GM21737 (cell line): ENCODE results near the gene SLC25A1.
A peak's percentile ranks its signal among the peaks of the same experiment; 100 is the strongest.

Experiments
- ATAC-seq: cut with Tn5 transposase; IDR thresholded peaks from one replicate; pipeline ENCODE4 v1.9.1; 2021; ENCODE audit warnings: mild to moderate bottlenecking, moderate library complexity; ENCODE audit not compliant: unreplicated experiment

SLC25A1 gene

GRCh38 chr22:19181786-19182471 is 3.4 kb upstream of the SLC25A1 start:
- no peak for ATAC-seq

- ATAC-seq, result no peak
Measured at GRCh38 chr22:19180740-19181410, 2.3 kb upstream of the SLC25A1 start.

GRCh38 chr22:19180234-19180633 is 1.7 kb upstream of the SLC25A1 start:
- ATAC-seq, result no peak

GRCh38 chr22:19179497-19180048 is 1.0 kb upstream of the SLC25A1 start:
- no peak for ATAC-seq

- ATAC-seq, result peak; percentile 34
Measured at GRCh38 chr22:19178065-19178656, 375 bp downstream of the SLC25A1 start.

GRCh38 chr22:19177164-19178064 is 1.1 kb downstream of the SLC25A1 start:
- ATAC-seq, result no peak

GRCh38 chr22:19176732-19177131 is 1.8 kb downstream of the SLC25A1 start:
- no peak for ATAC-seq

GRCh38 chr22:19176175-19176643 is 2.3 kb downstream of the SLC25A1 start:
- ATAC-seq, result no peak

- no peak for ATAC-seq
Measured at GRCh38 chr22:19175602-19176174, 2.8 kb downstream of the SLC25A1 start.

- ATAC-seq, result no peak
Measured at GRCh38 chr22:19175026-19175601, 3.4 kb downstream of the SLC25A1 start.

GRCh38 chr22:19174106-19175025 is 4.2 kb downstream of the SLC25A1 start:
- ATAC-seq, result no peak

- ATAC-seq, result no peak
Measured at GRCh38 chr22:19173047-19174035, 5.2 kb downstream of the SLC25A1 start.

GRCh38 chr22:19172213-19173046 is 6.1 kb downstream of the SLC25A1 start:
- no peak for ATAC-seq

- no peak for ATAC-seq
Measured at GRCh38 chr22:19169947-19170318, 8.6 kb downstream of the SLC25A1 start.

GRCh38 chr22:19169002-19169946 is 9.3 kb downstream of the SLC25A1 start:
- ATAC-seq, result no peak
